Ovary (tissue), 9 donors: ENCODE measurements around the gene DBI. TPM values are rescaled to one million over a fixed set of nuclear protein-coding genes. Genes with fewer than 3 reads are reported as not detected.
"Not testable (repeated sequence)": the region's sequence is repeated elsewhere in the genome, so short reads cannot be mapped to it uniquely, and the experiment has no call there.

ENCODE experiments used
- DNase-seq, 5 donors: peaks; one replicate each; pipeline ENCODE4 v3.0.0-alpha.2; 2019 to 2020
- H3K27ac ChIP-seq, 2 donors: fragments of 200-600 bp; one replicate each; pipeline versions ENCODE4 v1.5.1 to v1.8.0; 2019 to 2022
- H3K27me3 ChIP-seq: fragments of 200-600 bp; one replicate; pipeline ENCODE4 v1.8.0; 2022
- H3K36me3 ChIP-seq: fragments of 200-600 bp; sonication (generic); one replicate; pipeline ENCODE4 v1.5.1; 2019
- H3K4me1 ChIP-seq: one replicate; pipeline ENCODE4 v1.8.1; 2013; ENCODE audit warnings: mild to moderate bottlenecking, moderate library complexity; ENCODE audit not compliant: insufficient read depth
- H3K4me3 ChIP-seq: fragments of 200-600 bp; sonication (generic); one replicate; pipeline ENCODE4 v1.5.1; 2017
- H3K9me3 ChIP-seq, 2 donors: fragments of 200-600 bp in 1 of 2; sonication (generic) in 1 of 2; one replicate each; pipeline versions ENCODE4 v1.5.1 to v1.8.1; 2013 to 2019; ENCODE audit warnings: mild to moderate bottlenecking in 1 of 2, moderate library complexity in 1 of 2
- CTCF ChIP-seq, 3 donors: fragments of 450-650 bp in 2 of 3; fragments of 200-600 bp in 1 of 3; IDR thresholded peaks; one replicate each; pipeline versions ENCODE4 v1.5.1 to v1.8.0; 2016 to 2022; ENCODE audit warnings: antibody characterized with exemption in 3 of 3, mild to moderate bottlenecking in 1 of 3
- EP300 ChIP-seq: sonication (generic); formaldehyde crosslinking; IDR thresholded peaks from one replicate; pipeline ENCODE4 v1.6.1; 2017; ENCODE audit warnings: antibody characterized with exemption
- POLR2A ChIP-seq: fragments of 450-650 bp; IDR thresholded peaks from one replicate; pipeline ENCODE4 v1.6.1; 2017; ENCODE audit warnings: antibody characterized with exemption, mild to moderate bottlenecking, moderate library complexity
- WGBS, 3 donors: extraction: QIAGEN DNeasy Blood & Tissue Kit in 1 of 3; methylation state at CpG; one replicate each; pipeline versions ENCODE4 v1.1.5 to v1.1.7; 2013 to 2017; 5-methylcytosine and 5-hydroxymethylcytosine counted together
- intact Hi-C, 4 donors: fragments of 100-400 bp; cut with DNase I; formaldehyde crosslinking; loops; one replicate each; pipeline versions ENCODE4 v1.11.0 to v1.15.1; 2022 to 2023
- polyA plus RNA-seq, 2 donors: library from polyadenylated mRNA; stranded (reverse); fragments of 200-250 nt in 1 of 2; fragments of 350-450 nt in 1 of 2; fragmentation: Illumina TruSeq in 1 of 2; extraction: RNeasy Lipid Tissue Mini Kit (QIAGEN cat#74804) in 1 of 2; gene quantifications; one replicate each; pipeline ENCODE4 v1.2.3, GENCODE V29; 2013 to 2014
- total RNA-seq, 7 donors: library from RNA; depleted of rRNA in 2 of 7; stranded (reverse); fragments of >200 nt in 2 of 7; fragmentation: NEBNext Ultra II Directional in 3 of 7; extraction: Animal tissue kit (Norgen Biotek cat#: 25700) in 3 of 7; gene quantifications; one replicate each; pipeline versions ENCODE4 v1.1.0 to v1.2.4, GENCODE V29; 2016 to 2023
- donor health status: DM: no; HTN: no; CAD: no; lungs with moderate emphysema.
- donor health status: DM: no; HTN: no; CAD: no.
- donor health status: Bipolar disorder and iron deficiency.
- donor health status: DM: yes; HTN: yes; CAD: no.
- donor health status: DM: no; HTN: no; CAD: no.
- donor health status: DM: yes; HTN: yes; CAD: no.

The DBI gene
- total and polyA plus RNA-seq, 9 donors: 35.5 to 243 (median 49.8) TPM

- no peaks in the 10 kb centered on the region for H3K27me3 ChIP-seq
- no peak overlapping the region for H3K4me3 ChIP-seq
- no peak overlapping the region for H3K27ac ChIP-seq
- H3K9me3 ChIP-seq: no peaks in the 10 kb centered on the region
- H3K4me1 ChIP-seq: peaks cover 4% of the 10 kb centered on the region
- WGBS, 3 donors: 90 to 95% (median 94%) methylated on average over 3 of the region's 3 CpGs
- intact Hi-C loops: no loop called here
- H3K36me3 ChIP-seq: no peaks in the 10 kb centered on the region
- TF ChIP-seq EP300 (no peak), POLR2A (no peak), CTCF (IDR thresholded peaks at IDR 0.05) (no peak)
- no peak for DNase-seq
Measured at GRCh38 chr2:119393971-119394748, 27.4 kb downstream of the DBI start.

- TF ChIP-seq EP300 (no peak), CTCF (IDR thresholded peaks at IDR 0.05) (no peak), POLR2A (no peak)
- Histone ChIP-seq H3K4me3 (no peak overlapping the region), H3K9me3 (no peaks in the 10 kb centered on the region), H3K27me3 (no peaks in the 10 kb centered on the region), H3K4me1 (no peaks in the 10 kb centered on the region), H3K36me3 (no peaks in the 10 kb centered on the region), H3K27ac (no peak overlapping the region)
- intact Hi-C loops: no loop called here
- no peak for DNase-seq
- 91 to 95% (median 94%) methylated on average over 6 of the region's 6 CpGs for WGBS, 3 donors
Measured at GRCh38 chr2:119397196-119397595, 30.4 kb downstream of the DBI start.

GRCh38 chr2:119402106-119402505 is 35.3 kb downstream of the DBI start:
- no peaks in the 10 kb centered on the region for H3K9me3 ChIP-seq
- TF ChIP-seq POLR2A (no peak), CTCF (IDR thresholded peaks at IDR 0.05) (no peak), EP300 (no peak)
- DNase-seq: no peak
- H3K4me1 ChIP-seq: no peaks in the 10 kb centered on the region
- WGBS, 3 donors: 82 to 84% (median 83%) methylated on average over 5 of the region's 5 CpGs
- H3K27me3 ChIP-seq: no peaks in the 10 kb centered on the region
- no peak overlapping the region for H3K27ac ChIP-seq
- no peak overlapping the region for H3K4me3 ChIP-seq
- no peaks in the 10 kb centered on the region for H3K36me3 ChIP-seq
- intact Hi-C loops: loop anchor here in 2 of 4 donors (10.0 kb wide), 2 partner anchors 243 to 263 kb away; no protein-coding TSS in a partner anchor

- Histone ChIP-seq H3K27me3 (no peaks in the 10 kb centered on the region), H3K27ac (no peak overlapping the region), H3K9me3 (no peaks in the 10 kb centered on the region), H3K4me3 (no peak overlapping the region), H3K4me1 (no peaks in the 10 kb centered on the region), H3K36me3 (no peaks in the 10 kb centered on the region)
- intact Hi-C loops: loop anchor here in 2 of 4 donors (10.0 kb wide), 2 partner anchors 242 to 262 kb away; no protein-coding TSS in a partner anchor
- 65 to 70% (median 69%) methylated on average over 10 of the region's 10 CpGs for WGBS, 3 donors
- peak in 1 of 5 donors; percentile 21 for DNase-seq
- TF ChIP-seq POLR2A (no peak), CTCF (IDR thresholded peaks at IDR 0.05) (no peak), EP300 (no peak)
Measured at GRCh38 chr2:119402645-119403560, 36.1 kb downstream of the DBI start.

GRCh38 chr2:119403618-119404017 is 36.8 kb downstream of the DBI start:
- not testable (repeated sequence) for H3K9me3 ChIP-seq, H3K27ac ChIP-seq, H3K4me1 ChIP-seq, DNase-seq, H3K27me3 ChIP-seq, H3K4me3 ChIP-seq, H3K36me3 ChIP-seq
- intact Hi-C loops: loop anchor here in 2 of 4 donors (10.0 kb wide), 2 partner anchors 241 to 261 kb away; no protein-coding TSS in a partner anchor
- 79 to 87% (median 83%) methylated on average over 12 of the region's 12 CpGs for WGBS, 3 donors
